Posterior cingulate gyrus (tissue), 11 donors: ENCODE measurements around the gene UBAP2.

Experiments
- DNase-seq, 10 donors: peaks; one replicate each; pipeline versions ENCODE4 v3.0.0 to v3.0.0-alpha.2; 2020 to 2021; ENCODE audit warnings: mixed read lengths in 3 of 10
- intact Hi-C: fragments of 100-400 bp; cut with DNase I; formaldehyde crosslinking; loops from one replicate; pipeline ENCODE4 v1.15.1; 2023

UBAP2 gene

GRCh38 chr9:34048727-34049629 is at the start of gene UBAP2:
TSS of gene UBAP2 (minus strand) at chr9:34048887. CDS start at chr9:34017148, 31,739 bp downstream.
- DNase-seq = peak; percentile 96 to 100 (median 99)
- intact Hi-C loops = loop anchor here (10.0 kb wide), 2 partner anchors 124 to 234 kb away; partner anchors contain the start of gene UBE2R2

- no peak for DNase-seq
- intact Hi-C loops = no loop called here
These were observed 49.6 kb upstream of the UBAP2 start for GRCh38 chr9:34098307-34098706.

GRCh38 chr9:34097865-34098264 is 49.2 kb upstream of the UBAP2 start:
- intact Hi-C loops = no loop called here
- DNase-seq = no peak

GRCh38 chr9:34096751-34097150 is 48.1 kb upstream of the UBAP2 start:
- intact Hi-C loops = no loop called here
- DNase-seq = no peak

GRCh38 chr9:34093578-34093977 is 44.9 kb upstream of the UBAP2 start:
- DNase-seq = no peak
- intact Hi-C loops = no loop called here

GRCh38 chr9:34089311-34089710 is 40.6 kb upstream of the UBAP2 start:
- intact Hi-C loops = no loop called here
- no peak for DNase-seq

GRCh38 chr9:34087370-34087769 is 38.7 kb upstream of the UBAP2 start:
- no peak for DNase-seq
- intact Hi-C loops = no loop called here

- intact Hi-C loops = no loop called here
- DNase-seq = no peak
These were observed 38.2 kb upstream of the UBAP2 start for GRCh38 chr9:34086864-34087263.

- DNase-seq = peak in 4 of 10 donors; percentile 17 to 33 (median 22)
- intact Hi-C loops = no loop called here
These were observed 37.2 kb upstream of the UBAP2 start for GRCh38 chr9:34085581-34086500.

- peak in 8 of 10 donors; percentile 23 to 86 (median 44) for DNase-seq
- intact Hi-C loops = no loop called here
These were observed 35.9 kb upstream of the UBAP2 start for GRCh38 chr9:34084562-34084961.

- intact Hi-C loops = no loop called here
These were observed 30.5 kb upstream of the UBAP2 start for GRCh38 chr9:34079181-34079580.

GRCh38 chr9:34072868-34073590 is 24.3 kb upstream of the UBAP2 start:
- no peak for DNase-seq
- intact Hi-C loops = no loop called here

More at GRCh38 chr9:34079181-34079580, 30.5 kb upstream of the UBAP2 start:
- no peak for DNase-seq

- DNase-seq = no peak
- intact Hi-C loops = no loop called here
These were observed 23.7 kb upstream of the UBAP2 start for GRCh38 chr9:34072410-34072809.

GRCh38 chr9:34070606-34071324 is 22.1 kb upstream of the UBAP2 start:
- no peak for DNase-seq
- intact Hi-C loops = no loop called here

GRCh38 chr9:34069831-34070230 is 21.1 kb upstream of the UBAP2 start:
- no peak for DNase-seq
- intact Hi-C loops = no loop called here

GRCh38 chr9:34065541-34065940 is 16.9 kb upstream of the UBAP2 start:
- intact Hi-C loops = no loop called here
- no peak for DNase-seq

GRCh38 chr9:34059954-34060353 is 11.3 kb upstream of the UBAP2 start:
- intact Hi-C loops = no loop called here
- no peak for DNase-seq

- no peak for DNase-seq
- intact Hi-C loops = no loop called here
These were observed 10.6 kb upstream of the UBAP2 start for GRCh38 chr9:34059281-34059680.

GRCh38 chr9:34049630-34050384 is 1.1 kb upstream of the UBAP2 start:
- intact Hi-C loops = loop anchor here (10.0 kb wide), 2 partner anchors 125 to 235 kb away; partner anchors contain the start of gene UBE2R2

More at GRCh38 chr9:34049630-34050384, 1.1 kb upstream of the UBAP2 start:
- DNase-seq = no peak
